D341Med (cell line): ENCODE results near the gene PLCH2.
A peak's percentile ranks its signal among the peaks of the same experiment; 100 is the strongest.
"Not testable (repeated sequence)": the region's sequence is repeated elsewhere in the genome, so short reads cannot be mapped to it uniquely, and the experiment has no call there.

ENCODE experiments used
- DNase-seq: peaks from one replicate; pipeline ENCODE4 v3.0.0; 2012; ENCODE audit warnings: low spot score

PLCH2 gene

GRCh38 chr1:2544875-2545640, 69.0 kb downstream of the PLCH2 start:
- DNase-seq: no peak

- DNase-seq: peak; percentile 88
Measured at GRCh38 chr1:2545754-2546514, 69.8 kb downstream of the PLCH2 start.

- DNase-seq: no peak
Measured at GRCh38 chr1:2546515-2547209, 70.6 kb downstream of the PLCH2 start.

GRCh38 chr1:2547210-2548067, 71.3 kb downstream of the PLCH2 start:
- DNase-seq: no peak

- peak; percentile 87 for DNase-seq
Measured at GRCh38 chr1:2548068-2548589, 72.0 kb downstream of the PLCH2 start.

GRCh38 chr1:2549367-2550029, 73.4 kb downstream of the PLCH2 start:
- not testable (repeated sequence) for DNase-seq

GRCh38 chr1:2550309-2550861, 74.3 kb downstream of the PLCH2 start:
- DNase-seq: not testable (repeated sequence)

- not testable (repeated sequence) for DNase-seq
Measured at GRCh38 chr1:2551544-2551943, 75.5 kb downstream of the PLCH2 start.

- no peak for DNase-seq
Measured at GRCh38 chr1:2552189-2552588, 76.1 kb downstream of the PLCH2 start.

- not testable (repeated sequence) for DNase-seq
Measured at GRCh38 chr1:2553076-2553475, 77.0 kb downstream of the PLCH2 start.

GRCh38 chr1:2553871-2554620, 78.0 kb downstream of the PLCH2 start:
- no peak for DNase-seq

GRCh38 chr1:2554621-2555387, 78.7 kb downstream of the PLCH2 start:
- DNase-seq: peak; percentile 77
